HepG2 (cell line): ENCODE data around the gene SRR.

Experiments
- ARHGAP35 ChIP-seq: sonication (generic); formaldehyde crosslinking; IDR thresholded peaks from 2 replicates; pipeline ENCODE4 v1.9.0; 2022; ENCODE audit warnings: mild to moderate bottlenecking, inconsistent platforms, moderate library complexity, missing genetic modification reagents, borderline replicate concordance
- HMG20A ChIP-seq: IDR thresholded peaks from 2 replicates; pipeline ENCODE4 v1.6.1; 2016; ENCODE audit warnings: borderline replicate concordance
- ZNF574 ChIP-seq: sonication (generic); formaldehyde crosslinking; IDR thresholded peaks from 2 replicates; pipeline ENCODE4 v1.4.0; 2020; ENCODE audit warnings: missing genetic modification reagents

- no peak for TF ChIP-seq HMG20A (CRISPR knock-in tag)
- no peak for TF ChIP-seq ARHGAP35 (CRISPR knock-in tag)
- no peak for TF ChIP-seq ZNF574 (CRISPR knock-in tag)
Measured at GRCh38 chr17:2295575-2295974, 8.2 kb upstream of the SRR start.
